Measurements from ENCODE around the gene SAFB2. TPM values are rescaled to one million over a fixed set of nuclear protein-coding genes. Genes with fewer than 3 reads are reported as not detected.

The SAFB2 gene
- polyA plus RNA-seq, 2 of the 4 experiments (the other 2 are of a cell fraction): 33.2 to 51.2 TPM

- ATAC-seq (no peak), DNase-seq (ENCODE audit: low read depth in 1 of 2, low spot score in 1 of 2) (no peak), FAIRE-seq (no peak)
- H3K27ac ChIP-seq: no peak overlapping the region
- H3K9me3 ChIP-seq: no peaks in the 10 kb centered on the region
- ChIA-PET CTCF (interaction anchor here (0.5 to 0.9 kb wide), 2 partner anchors 75 to 121 kb away, joined by 3 read pairs; no protein-coding TSS in a partner anchor), POLR2A (interaction anchor here (0.9 kb wide), 1 partner anchor 13 kb away, joined by 4 read pairs; the partner anchor contains the start of genes SAFB and SAFB2)
- TF ChIP-seq RFX5 (IDR thresholded peaks at IDR 0.05): no peak
- TF ChIP-seq REST (IDR thresholded peaks at IDR 0.05): no peak
- no peak for TF ChIP-seq TFCP2L1 (CRISPR knock-in tag; IDR thresholded peaks at IDR 0.05)
- TF ChIP-seq HOXB5 (CRISPR knock-in tag; IDR thresholded peaks at IDR 0.05): no peak
- no peak for TF ChIP-seq JUN (IDR thresholded peaks at IDR 0.05)
- no peak for TF ChIP-seq ELK1 (IDR thresholded peaks at IDR 0.05; ENCODE audit: low read depth, low read length)
- no peak for TF ChIP-seq FOXS1 (CRISPR knock-in tag; IDR thresholded peaks at IDR 0.05)
- TF ChIP-seq E2F6 (IDR thresholded peaks at IDR 0.05; ENCODE audit: borderline replicate concordance, low read depth): no peak
- no peak for TF ChIP-seq RCOR1 (IDR thresholded peaks at IDR 0.05; ENCODE audit: low read depth, low read length)
- TF ChIP-seq BCL3 (IDR thresholded peaks at IDR 0.05): no peak
- TF ChIP-seq NR3C1 (IDR thresholded peaks at IDR 0.05): no peak
- TF ChIP-seq HES2 (IDR thresholded peaks at IDR 0.05): no peak
- H3K4me3 ChIP-seq: no peak overlapping the region
- no peak overlapping the region for H3K4me2 ChIP-seq
- peaks cover 9% of the 10 kb centered on the region; the same call in 2 of the 3 replicates for H3K4me1 ChIP-seq
- WGBS (ENCODE audit: missing lambda C conversion rate): 92% methylated on average over 6 of the region's 6 CpGs
These were observed 12.9 kb upstream of the SAFB2 start for GRCh38 chr19:5635427-5635826.

GRCh38 chr19:5632657-5633056, 10.1 kb upstream of the SAFB2 start:
- ChIA-PET CTCF (no interaction called here), POLR2A (interaction anchor here (1.2 kb wide), 1 partner anchor 10 kb away, joined by 6 read pairs; the partner anchor contains the start of genes SAFB and SAFB2)
- ATAC-seq (no peak), FAIRE-seq (no peak), DNase-seq (ENCODE audit: low read depth in 1 of 2, low spot score in 1 of 2) (no peak)
- 79% methylated on average over 5 of the region's 5 CpGs for WGBS (ENCODE audit: missing lambda C conversion rate)
- no peak for TF ChIP-seq ATOH8 (CRISPR knock-in tag; IDR thresholded peaks at IDR 0.05; ENCODE audit: low read depth)
- TF ChIP-seq ZSCAN20 (CRISPR knock-in tag; IDR thresholded peaks at IDR 0.05): no peak
- no peak for TF ChIP-seq CBX8 (IDR thresholded peaks at IDR 0.05)
- TF ChIP-seq ZC3H11A (IDR thresholded peaks at IDR 0.05): no peak
- TF ChIP-seq KDM1A (IDR thresholded peaks at IDR 0.05; ENCODE audit: low read depth): no peak
- TF ChIP-seq FOXS1 (CRISPR knock-in tag; IDR thresholded peaks at IDR 0.05): no peak
- TF ChIP-seq HOXB13 (CRISPR knock-in tag; IDR thresholded peaks at IDR 0.05; ENCODE audit: low read depth): no peak
- no peak for TF ChIP-seq SREBF2 (IDR thresholded peaks at IDR 0.05)
- Histone ChIP-seq H3K9me3 (no peaks in the 10 kb centered on the region), H3K4me2 (no peak overlapping the region), H3K4me3 (no peak overlapping the region), H3K27ac (no peak overlapping the region), H3K4me1 (peaks cover 9% of the 10 kb centered on the region; the same call in 2 of the 3 replicates)

Data from A549 (cell line).